Fibroblast of skin of abdomen (primary cell): ENCODE data around the gene INHBE. TPM values are rescaled to one million over a fixed set of nuclear protein-coding genes. Genes with fewer than 3 reads are reported as not detected.
"Not testable (repeated sequence)": the region's sequence is repeated elsewhere in the genome, so short reads cannot be mapped to it uniquely, and the experiment has no call there.

Experiments
- DNase-seq: peaks from one replicate; pipeline ENCODE4 v3.0.0-alpha.2; 2013
- polyA plus RNA-seq, 2 experiments: library from polyadenylated mRNA; unstranded; fragments of 120-200 nt; gene quantifications; one replicate each; pipeline ENCODE4 v1.2.1, GENCODE V29; 2013; ENCODE audit not compliant: insufficient read length in 2 of 2

INHBE gene, protein sequence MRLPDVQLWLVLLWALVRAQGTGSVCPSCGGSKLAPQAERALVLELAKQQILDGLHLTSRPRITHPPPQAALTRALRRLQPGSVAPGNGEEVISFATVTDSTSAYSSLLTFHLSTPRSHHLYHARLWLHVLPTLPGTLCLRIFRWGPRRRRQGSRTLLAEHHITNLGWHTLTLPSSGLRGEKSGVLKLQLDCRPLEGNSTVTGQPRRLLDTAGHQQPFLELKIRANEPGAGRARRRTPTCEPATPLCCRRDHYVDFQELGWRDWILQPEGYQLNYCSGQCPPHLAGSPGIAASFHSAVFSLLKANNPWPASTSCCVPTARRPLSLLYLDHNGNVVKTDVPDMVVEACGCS
- polyA plus RNA-seq (2013, experiment 1 of 2; ENCODE audit: insufficient read length): 51.9 TPM
- polyA plus RNA-seq (2013, experiment 2 of 2; ENCODE audit: insufficient read length): 46.6 TPM

DNA sequence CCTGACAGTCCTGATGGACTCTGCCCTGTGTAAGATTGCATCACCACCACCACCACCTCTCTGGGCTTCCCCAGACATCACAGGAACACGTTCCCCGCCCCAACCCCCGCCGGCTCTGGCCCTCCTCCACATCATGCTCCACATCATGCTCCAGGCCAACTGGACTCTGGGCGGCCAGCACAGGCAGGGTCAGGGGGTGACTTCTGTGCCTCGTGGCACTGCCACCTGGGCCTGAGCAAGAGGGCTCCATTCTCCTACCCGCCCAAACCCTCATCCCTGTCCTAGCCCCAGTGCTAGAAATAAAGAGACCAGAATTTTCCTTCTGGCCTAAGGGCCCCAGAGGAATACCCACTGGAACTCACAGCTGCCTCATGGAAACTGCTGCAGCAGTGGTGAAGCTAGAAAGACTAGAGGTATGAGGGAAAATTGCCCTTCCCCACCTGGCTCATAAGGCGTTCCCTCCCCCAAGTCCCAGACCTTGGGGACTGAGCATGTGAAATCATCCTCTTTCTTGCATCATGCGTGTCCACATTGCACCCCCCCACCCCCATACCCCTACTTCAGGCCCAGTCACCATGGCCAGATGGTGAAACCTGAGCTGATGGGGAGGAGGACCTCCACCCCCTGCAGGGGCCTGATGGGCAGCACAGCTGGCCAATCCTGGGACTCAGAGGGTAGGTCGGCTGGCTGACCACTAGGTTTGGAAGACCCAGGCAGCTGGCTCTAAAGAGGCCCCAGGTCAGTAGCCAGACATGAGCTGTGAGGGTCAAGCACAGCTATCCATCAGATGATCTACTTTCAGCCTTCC, at the start of gene INHBE:
Gene INHBE, plus strand, starts transcription at position 742 of the 808 bp plus-strand sequence. CDS start 230 bp downstream, outside the sequence.
- peak; percentile 99 for DNase-seq

DNA sequence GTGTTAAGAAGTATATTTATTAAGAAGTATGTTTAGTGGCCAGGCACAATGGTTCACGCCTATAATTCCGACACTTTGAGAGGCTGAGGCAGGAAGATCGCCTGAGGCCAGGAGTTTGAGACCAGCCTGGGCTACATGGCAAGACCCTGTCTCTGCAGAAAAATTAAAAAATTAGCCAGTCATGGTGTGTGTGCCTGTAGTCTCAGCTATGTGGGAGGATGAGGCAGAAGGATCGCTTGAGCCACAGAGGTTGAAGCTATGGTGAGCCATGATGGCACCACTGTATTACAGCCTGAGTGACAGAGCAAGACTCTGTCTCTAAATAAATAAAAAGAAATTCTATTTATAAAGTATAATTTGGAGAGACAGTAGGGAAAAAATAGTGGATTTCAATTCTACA, 44.6 kb upstream of the INHBE start:
- no peak for DNase-seq

DNA sequence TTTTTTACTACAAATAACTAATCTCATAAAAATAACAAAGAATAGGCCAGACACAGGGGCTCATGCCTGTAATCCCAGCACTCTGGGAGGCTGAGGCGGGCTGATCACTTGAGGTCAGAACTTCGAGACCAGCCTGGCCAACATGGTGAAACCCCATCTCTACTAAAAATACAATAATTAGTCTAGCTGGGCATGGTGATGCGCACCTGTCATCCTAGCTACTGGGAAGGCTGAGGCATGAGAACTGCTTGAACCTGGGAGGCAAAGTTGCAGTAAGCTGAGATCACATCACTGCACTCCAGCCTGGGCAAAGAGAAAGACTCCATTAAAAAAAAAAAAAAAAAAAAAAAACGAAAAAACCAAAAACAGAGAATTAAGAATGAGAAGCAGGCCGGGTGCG, 40.9 kb upstream of the INHBE start:
- DNase-seq: not testable (repeated sequence)

DNA sequence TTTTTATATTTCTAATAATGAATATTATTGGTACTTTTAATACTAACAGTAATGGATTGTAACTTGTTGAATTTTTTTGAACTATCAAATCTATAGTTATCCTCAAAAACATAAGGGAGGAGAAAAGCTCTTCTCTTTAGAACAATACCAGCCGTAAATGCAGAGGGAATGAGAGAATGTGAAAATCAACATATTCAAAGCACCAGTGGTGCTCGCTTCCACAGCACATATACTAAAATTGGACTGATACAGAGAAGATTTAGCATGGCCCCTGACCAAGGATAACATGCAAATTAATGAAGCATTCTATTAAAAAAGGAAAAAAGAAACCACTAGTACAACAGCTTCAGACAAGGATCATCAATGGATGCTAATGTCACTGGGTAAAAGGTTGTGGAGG, 40.0 kb upstream of the INHBE start:
- no peak for DNase-seq

DNA sequence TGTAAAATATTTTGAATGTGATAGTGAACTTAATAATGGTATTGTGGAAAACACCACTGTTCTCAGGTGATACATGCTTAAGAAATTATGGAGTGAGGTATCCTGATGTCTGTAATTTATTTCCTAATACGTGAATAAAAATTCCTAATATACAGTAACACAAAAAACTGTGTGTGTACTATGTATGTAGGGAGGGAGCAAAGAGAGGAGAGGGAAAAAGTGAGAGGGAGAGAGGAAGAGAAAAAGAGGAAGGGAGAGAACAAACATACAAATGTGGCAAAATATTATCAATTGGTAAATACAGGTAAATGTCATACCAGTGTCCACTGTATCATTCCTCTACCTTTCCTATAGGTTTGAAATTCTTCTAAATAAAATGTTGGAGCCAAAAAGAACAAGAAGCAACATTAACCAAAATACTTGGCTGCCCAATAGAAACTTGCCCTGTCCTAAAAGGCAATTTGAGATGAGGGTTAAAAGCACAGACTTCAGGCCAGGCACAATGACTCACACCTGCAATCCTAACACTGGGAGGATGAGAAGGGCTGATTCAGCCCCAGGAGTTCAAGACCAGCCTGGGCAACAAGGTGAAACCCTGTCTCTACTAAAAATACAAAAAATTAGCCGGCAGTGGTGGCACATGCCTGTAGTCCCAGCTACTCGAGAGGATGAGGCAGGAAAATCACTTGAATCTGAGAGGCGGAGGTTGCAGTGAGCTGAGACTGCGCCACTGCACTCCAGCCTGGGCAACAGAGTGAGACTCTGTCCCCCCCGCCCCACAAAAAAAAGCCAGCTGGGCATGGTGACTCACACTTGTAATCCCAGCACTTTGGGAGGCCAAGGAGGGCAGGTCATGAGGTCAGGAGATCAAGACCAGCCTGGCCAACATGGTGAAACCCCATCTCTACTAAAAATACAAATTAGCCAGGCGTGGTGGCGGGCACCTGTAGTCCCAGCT, 38.8 kb upstream of the INHBE start:
- DNase-seq: peak; percentile 16

DNA sequence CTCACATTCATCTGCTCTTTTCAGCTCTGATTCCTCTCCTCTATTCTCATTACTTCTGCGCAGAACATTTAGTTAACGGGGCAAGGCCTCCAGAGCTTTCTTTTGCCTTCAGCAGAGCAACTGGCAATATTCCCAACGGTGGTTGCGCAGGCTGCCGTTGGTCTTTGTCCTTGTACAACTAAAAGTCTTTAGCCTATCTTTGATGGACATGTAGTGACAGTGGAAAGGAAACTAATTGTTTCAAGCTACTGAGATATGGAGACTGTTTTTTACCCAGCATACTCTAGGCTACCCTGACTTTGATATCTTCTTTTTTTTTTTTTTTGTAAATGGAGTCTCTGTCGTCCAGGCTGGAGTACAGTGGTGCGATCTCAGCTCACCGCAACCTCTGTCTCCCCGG, 36.9 kb upstream of the INHBE start:
- no peak for DNase-seq

DNA sequence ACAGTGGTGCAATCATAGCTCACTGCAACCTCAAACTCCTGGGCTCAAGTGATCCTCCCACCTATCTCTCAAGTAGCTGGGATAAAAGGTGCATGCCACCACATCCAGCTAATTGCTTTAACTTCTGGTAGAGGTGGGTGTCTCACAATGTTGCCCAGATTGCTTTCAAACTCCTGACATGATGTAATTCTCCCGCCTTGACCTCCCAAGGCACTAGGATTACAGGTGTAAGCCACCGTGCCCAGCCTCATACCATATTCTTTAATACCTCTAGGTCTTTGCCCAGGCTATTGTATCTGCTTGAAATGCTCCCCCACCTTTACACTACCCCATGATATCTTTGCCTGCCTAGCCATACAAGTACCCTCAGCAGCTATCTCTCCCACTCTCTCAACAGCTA, 35.6 kb upstream of the INHBE start:
- DNase-seq: no peak

DNA sequence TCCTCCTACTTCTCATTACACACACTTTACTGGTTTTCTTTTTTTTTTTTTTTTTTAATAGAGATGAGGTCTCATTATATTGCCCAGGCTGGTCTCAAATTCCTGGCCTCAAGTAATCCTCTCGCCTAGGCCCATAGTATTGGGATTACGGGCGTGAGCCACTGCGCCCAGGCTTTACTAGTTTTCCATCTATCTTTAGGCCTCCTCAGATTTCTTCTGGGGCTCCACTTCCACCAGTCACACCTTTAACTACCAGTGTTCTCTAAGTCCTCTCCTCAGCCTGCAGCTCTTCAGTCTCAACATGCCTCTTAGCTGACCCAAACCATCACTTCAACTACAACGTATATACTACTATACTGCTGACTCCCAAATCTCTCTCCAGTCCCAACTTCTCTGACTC, 34.6 kb upstream of the INHBE start:
- DNase-seq: no peak

DNA sequence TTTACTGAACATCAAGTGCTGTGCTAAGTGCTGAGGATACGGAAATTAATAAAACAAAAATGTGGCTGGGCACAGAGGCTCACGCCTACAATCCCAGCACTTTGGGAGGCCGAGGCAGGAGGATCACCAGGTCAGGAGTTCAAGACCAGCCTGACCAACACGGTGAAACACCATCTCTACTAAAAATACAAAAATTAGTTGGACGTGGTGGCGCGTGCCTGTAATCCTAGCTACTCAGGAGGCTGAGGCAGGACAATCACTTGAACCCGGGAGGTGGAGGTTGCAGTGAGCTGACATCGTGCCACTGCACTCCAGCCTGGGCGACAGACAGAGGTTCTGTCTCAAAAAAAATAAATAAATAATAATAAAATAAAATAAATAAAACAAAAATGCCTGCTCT, 28.2 kb upstream of the INHBE start:
- DNase-seq: not testable (repeated sequence)

DNA sequence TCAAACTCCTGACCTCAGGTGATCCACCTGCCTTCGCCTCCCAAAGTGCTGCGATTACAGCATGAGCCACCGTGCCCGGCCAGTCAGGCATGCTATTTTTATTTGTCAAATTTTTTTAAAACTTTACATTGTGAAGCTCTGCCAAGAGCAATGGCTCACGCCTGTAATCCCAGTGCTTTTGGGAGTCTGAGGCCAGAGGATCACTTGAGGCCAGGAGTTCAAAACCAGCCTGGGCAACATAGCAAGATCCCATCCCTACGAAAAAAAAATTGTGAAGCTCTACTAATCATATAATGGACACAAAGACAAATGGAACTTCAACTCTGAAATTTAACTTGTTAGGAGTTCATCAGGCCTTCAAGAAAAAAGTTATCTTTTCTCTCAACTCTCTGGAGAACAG, 26.1 kb upstream of the INHBE start:
- DNase-seq: no peak

DNA sequence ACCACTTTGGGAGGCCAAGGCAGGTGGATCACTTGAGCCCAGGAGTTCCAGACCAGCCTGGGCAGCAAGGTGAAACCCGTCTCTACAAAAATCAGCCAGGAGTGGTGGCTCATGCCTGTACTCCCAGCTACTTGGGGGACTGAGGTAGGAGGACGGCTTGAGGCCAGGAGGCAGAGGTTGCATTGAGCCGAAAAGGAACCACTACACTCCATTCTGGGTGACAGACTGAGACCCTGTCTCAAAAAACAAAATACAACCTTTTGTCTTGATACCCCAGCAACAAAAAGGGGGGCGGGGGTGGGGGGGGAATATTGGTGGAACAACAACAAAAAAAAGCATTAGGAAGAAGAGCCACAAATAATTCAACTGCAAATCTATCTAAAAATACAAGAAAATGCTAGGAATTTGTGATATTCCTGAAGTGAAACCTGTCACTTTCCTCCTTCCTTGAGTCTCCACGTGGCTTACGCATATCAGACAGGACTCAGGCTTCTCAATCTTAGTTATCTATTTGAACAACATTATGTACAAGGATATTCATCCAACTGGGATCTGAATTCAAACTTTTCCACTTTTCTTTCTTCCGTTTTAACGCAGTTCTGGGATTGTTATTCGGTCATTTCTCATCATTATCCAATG, 25.5 kb upstream of the INHBE start:
- peak; percentile 8 for DNase-seq

DNA sequence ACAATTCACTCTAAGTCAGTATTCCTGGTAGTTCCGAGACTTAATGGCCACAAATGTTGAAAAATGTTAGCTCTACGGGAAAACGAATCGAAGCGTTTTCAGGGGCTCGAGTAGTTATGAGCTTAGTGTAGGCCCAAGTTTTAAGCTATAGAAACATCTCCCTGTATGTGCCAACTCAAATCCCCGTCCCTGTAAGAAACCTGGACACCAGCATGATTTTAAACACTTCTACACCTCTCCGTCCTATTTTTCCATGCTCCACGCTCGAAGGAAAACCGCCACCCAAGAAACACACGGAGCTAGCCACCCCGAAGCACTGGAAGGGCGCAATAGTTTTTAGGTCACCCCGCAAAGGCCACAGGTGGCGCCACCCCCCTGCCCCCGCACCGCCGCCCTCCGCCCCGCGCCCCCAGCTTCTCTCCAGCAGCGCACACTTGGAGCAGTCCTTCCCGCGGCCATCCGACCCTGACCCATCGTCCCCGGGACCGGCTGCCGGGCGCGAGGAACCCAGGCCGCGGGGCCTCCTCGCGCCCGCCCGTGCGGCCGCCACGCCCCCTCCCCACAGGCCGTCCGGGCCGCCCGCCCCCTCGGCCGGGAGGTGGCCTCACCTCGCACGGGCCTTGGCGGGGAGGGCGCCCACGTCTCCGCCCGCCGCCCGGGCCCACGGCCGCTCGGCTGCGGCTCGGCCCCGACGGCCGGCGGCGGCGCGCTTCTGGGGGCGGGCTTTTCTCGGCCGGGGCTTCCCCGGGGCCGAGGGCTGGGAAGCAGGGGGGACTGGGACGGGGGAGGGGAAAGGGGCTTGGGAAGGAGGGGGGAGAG, 24.8 kb upstream of the INHBE start:
- peak; percentile 17 for DNase-seq

DNA sequence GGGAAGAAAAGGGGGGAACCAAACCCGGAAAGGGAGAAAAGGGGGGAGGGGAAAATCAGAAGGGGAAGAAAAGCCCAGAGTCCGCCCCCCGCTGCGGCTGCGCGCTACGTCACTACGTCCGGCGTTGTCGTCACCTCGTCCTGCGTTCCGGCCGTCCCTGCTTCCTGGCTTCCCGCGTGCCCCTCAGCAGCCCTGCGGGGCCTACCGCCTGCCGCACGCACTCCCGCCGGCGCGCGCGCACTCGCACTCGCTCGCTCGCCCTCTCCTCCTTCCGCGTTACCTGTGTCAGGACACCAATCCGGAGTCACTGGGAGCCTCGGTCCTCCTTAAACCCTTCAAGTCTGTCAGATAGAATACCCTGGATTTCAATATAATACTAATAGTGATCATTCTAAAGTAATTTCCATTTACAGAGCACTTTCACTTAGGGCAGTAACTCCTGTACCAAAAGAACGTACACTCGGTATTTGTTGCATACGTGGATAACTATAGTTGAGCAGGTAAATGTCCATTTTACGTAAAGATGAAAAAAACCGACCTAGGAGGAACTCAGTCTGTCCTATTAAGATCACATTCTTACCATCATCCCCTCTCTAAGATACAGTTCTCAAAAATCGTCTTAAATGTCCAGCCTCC, 24.1 kb upstream of the INHBE start, which contains the start of gene R3HDM2:
Gene R3HDM2, minus strand, starts transcription at position 113 of the 636 bp plus-strand sequence. CDS start 120,615 bp downstream, outside the sequence.
- peak; percentile 95 for DNase-seq

DNA sequence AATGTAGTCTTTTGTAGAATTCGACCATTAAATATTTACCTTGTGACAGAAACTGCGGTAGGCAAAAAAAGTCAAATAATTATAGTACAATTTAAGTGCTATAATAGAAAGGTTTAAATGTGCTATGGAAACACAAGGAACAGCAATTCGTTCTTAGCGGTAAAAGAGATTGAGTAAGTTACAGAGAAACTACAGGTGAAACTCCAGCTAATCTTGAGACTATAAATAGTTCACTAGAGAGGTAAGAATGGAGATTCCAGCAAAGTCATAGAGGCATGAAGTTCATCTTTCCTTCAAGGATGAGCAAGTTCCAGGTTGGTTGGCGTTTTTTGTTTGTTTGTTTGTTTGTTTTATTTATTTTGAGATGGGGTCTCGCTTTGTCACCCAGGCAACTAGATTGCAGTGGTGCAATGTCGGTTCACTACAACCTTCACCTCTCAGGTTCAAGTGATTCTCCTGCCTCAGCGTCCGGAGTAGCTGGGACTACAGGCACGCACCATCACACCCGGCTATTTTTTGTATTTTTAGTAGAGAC, 23.4 kb upstream of the INHBE start:
- no peak for DNase-seq

DNA sequence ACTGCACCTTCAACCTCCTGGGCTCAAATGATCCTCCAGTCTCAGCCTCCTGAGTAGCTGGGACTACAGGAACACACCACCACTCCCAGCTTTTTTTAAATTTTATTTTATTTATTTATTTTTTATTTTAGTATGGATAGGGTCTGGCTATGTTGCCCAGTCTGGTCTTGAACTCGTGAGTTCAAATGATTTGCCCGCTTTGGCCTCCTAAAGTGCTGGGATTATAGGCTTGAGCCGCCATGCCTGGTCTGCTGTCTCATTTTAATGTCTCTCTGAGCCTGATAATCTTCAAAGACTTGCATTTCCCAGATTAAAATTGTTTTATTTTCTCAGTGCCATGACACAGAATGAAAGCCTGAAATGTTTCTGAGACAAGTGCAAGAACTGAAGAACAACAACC, 21.7 kb upstream of the INHBE start:
- no peak for DNase-seq

DNA sequence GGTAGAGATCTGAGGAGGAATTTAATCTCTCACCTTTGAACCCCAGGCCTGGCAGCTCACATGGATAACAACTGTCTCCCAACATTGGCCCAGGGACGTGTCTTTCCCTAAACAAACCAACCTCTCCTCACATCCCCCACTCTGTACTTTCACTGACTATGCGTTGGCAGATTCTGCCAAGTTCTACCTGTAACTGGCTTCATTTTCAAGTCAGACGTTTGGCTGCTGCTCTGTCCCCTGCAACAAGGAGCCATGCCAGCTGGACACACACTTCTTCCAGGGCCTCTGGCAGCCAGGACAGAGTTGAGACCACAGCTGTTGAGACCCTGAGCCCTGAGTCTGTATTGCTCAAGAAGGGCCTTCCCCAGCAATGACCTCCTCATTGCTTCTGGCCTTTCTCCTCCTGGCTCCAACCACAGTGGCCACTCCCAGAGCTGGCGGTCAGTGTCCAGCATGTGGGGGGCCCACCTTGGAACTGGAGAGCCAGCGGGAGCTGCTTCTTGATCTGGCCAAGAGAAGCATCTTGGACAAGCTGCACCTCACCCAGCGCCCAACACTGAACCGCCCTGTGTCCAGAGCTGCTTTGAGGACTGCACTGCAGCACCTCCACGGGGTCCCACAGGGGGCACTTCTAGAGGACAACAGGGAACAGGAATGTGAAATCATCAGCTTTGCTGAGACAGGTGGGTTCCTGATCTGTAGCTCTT, 20.4 kb upstream of the INHBE start, which contains the start of gene INHBC:
Gene INHBC, plus strand, starts transcription at position 268 of the 707 bp plus-strand sequence. Its CDS starts 103 bp downstream, at position 371.
- DNase-seq: no peak

DNA sequence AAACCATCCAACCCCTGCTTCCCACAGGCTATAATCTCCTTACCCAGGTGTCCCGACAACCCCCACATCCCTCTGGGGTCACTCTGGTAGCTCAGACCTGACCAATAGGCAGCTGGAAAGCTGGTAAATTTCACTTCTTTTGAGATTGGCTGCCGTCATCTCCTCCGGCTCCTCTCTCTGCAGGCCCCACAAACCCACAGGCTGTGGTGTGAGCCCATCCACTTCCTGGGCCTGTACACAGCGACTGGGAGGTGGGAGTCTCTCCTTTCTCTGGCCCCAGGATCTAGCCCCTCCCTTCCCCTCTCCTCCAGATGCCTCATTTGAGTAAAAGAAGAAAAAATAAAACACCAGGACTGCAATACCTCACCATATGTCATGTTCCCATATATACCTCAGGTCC, 19.8 kb upstream of the INHBE start:
- DNase-seq: no peak

DNA sequence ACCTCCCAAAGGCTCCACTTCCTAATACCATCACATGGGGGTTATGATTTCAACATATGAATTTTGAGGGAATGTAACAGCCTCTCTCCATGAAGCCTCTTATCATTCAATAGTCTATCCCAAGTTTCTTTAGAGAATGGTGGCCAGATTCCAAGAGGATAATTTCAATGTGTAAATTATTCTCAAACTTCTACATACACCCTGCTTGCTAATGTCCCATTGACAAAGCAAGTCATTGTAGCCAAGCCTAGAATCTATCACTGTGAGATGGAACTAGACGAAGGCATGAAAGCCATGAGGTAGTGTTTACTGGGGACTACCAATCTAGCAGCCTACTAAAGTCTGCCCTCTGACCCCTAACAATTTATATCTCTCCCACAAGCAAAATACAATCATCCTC, 16.7 kb upstream of the INHBE start:
- DNase-seq: no peak

DNA sequence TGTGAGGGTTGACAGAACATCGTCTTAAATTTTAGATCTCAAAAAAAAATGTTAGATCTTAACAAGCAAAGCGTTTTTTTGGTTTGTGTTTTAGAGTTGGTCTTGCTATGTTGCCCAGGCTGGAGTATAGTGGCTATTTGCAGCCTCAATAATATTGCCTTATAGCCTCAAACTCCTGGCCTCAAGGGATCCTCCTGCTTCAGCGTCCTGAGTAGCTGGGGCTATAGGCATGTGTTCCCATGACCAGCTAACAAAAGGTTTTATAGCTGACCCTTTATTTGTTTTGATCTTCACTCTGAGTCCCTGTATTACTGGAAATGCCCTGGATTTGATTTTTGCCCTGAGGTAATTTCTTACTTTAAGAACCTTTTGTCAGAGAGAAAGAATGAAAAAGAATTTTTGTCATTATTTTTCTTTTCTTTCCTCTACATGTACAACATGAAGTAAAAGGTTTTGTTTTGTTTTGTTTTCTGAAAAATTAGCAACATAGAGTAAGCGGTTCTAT, 15.3 kb upstream of the INHBE start:
- no peak for DNase-seq
